LNCAP (cell line): ENCODE data around the gene IFT122.

Experiments used
- CTCF ChIP-seq: fragments of 450-650 bp; IDR thresholded peaks from 2 replicates; pipeline ENCODE4 v1.5.1; 2017; ENCODE audit warnings: mild to moderate bottlenecking

IFT122 gene

GRCh38 chr3:129528589-129529100 is 88.6 kb downstream of the IFT122 start, which contains the start of gene RHO:
Gene RHO (plus strand): TSS chr3:129528639. CDS start chr3:129528734, 95 bp downstream.
- no peak for TF ChIP-seq CTCF

GRCh38 chr3:129529436-129530210 is 89.6 kb downstream of the IFT122 start:
- TF ChIP-seq CTCF = no peak

- no peak for TF ChIP-seq CTCF
Observed at GRCh38 chr3:129530251-129530791, 90.3 kb downstream of the IFT122 start.

- no peak for TF ChIP-seq CTCF
Observed at GRCh38 chr3:129530821-129531220, 90.8 kb downstream of the IFT122 start.

- no peak for TF ChIP-seq CTCF
Observed at GRCh38 chr3:129531699-129532098, 91.7 kb downstream of the IFT122 start.

GRCh38 chr3:129532261-129532660 is 92.2 kb downstream of the IFT122 start:
- TF ChIP-seq CTCF = no peak

- TF ChIP-seq CTCF = no peak
Observed at GRCh38 chr3:129533406-129533805, 93.4 kb downstream of the IFT122 start.
